ENCODE measurements around the gene SPEG. TPM values are rescaled to one million over a fixed set of nuclear protein-coding genes. Genes with fewer than 3 reads are reported as not detected.

The SPEG gene
- total RNA-seq, 3 donors from 2014 or later: 0.32 to 36.6 (median 21.0) TPM

DNA sequence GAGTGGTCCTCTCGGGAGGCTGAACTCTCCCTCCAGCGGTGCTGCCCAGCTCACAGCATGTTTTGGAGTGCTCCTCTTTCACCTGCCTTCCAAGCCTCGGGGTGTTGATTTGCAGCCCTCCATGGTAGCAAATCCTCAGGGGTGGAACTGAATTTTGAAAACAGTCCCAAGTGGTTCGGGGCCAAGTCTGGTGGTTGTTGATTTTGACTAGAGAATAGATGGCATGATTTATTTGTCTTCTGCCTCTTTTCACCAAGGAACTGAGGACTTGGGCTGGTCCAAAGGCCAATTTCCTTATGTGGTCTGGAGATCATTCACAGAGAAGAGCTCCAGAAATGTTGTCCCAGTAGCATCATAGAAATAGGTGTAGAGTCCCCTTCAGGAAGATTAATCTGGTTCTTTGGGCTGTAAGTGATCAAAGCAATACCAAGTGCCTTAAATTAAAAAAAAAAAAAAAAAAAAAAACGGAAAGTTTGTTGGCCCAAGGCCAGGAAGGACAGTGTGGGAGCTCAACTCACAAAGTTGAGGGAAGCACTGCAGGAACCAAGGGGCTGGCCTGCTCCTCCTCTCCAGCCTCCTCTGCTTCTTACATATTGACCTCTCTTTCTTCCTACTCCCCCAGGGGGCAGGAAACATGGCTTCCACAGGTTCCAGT, 18.9 kb upstream of the SPEG start:
- no peak for TF ChIP-seq POLR2AphosphoS5 (IDR thresholded peaks at IDR 0.05)
- Histone ChIP-seq H3K27me3 (peaks cover 0 to 14% of the 10 kb centered on the region in 2 donors), H3K9me3 (no peaks in the 10 kb centered on the region), H3K27ac (no peak overlapping the region), H3K36me3 (no peaks in the 10 kb centered on the region), H3K4me3 (no peak overlapping the region), H3K4me1 (no peaks in the 10 kb centered on the region)
- intact Hi-C loops (cut with DNase I; ENCODE audit: low total_unique reads): no loop called here
- DNase-seq (ENCODE audit: low spot score in 2 of 2): no peak

DNA sequence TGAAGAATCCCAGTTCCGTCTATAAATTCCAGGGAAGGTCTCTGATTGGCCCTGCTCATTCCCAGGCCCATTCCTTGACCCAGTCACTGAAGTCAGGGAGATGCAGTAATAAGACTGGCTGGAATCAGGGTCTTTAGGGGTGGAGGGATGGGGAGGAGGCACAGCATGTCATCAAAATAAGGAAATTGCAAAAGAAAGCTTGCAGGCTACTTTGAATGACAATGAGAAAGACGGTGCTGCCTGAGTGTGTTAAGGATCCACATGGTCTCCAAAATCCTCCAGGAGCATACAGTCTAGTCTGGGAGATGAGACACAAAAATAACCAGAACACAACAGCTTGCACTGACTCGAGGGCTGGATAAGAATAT, 18.4 kb upstream of the SPEG start:
- Histone ChIP-seq H3K27me3 (peaks cover 0 to 14% of the 10 kb centered on the region in 2 donors), H3K4me3 (no peak overlapping the region), H3K9me3 (no peaks in the 10 kb centered on the region), H3K27ac (no peak overlapping the region), H3K4me1 (no peaks in the 10 kb centered on the region), H3K36me3 (no peaks in the 10 kb centered on the region)
- TF ChIP-seq POLR2AphosphoS5 (IDR thresholded peaks at IDR 0.05) (no peak), POLR2A (IDR thresholded peaks at IDR 0.05) (no peak)
- TF ChIP-seq, protein P1, sequence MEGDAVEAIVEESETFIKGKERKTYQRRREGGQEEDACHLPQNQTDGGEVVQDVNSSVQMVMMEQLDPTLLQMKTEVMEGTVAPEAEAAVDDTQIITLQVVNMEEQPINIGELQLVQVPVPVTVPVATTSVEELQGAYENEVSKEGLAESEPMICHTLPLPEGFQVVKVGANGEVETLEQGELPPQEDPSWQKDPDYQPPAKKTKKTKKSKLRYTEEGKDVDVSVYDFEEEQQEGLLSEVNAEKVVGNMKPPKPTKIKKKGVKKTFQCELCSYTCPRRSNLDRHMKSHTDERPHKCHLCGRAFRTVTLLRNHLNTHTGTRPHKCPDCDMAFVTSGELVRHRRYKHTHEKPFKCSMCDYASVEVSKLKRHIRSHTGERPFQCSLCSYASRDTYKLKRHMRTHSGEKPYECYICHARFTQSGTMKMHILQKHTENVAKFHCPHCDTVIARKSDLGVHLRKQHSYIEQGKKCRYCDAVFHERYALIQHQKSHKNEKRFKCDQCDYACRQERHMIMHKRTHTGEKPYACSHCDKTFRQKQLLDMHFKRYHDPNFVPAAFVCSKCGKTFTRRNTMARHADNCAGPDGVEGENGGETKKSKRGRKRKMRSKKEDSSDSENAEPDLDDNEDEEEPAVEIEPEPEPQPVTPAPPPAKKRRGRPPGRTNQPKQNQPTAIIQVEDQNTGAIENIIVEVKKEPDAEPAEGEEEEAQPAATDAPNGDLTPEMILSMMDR (IDR thresholded peaks at IDR 0.05): no peak
- no peak for DNase-seq (ENCODE audit: low spot score in 2 of 2)
- intact Hi-C loops (cut with DNase I; ENCODE audit: low total_unique reads): no loop called here

DNA sequence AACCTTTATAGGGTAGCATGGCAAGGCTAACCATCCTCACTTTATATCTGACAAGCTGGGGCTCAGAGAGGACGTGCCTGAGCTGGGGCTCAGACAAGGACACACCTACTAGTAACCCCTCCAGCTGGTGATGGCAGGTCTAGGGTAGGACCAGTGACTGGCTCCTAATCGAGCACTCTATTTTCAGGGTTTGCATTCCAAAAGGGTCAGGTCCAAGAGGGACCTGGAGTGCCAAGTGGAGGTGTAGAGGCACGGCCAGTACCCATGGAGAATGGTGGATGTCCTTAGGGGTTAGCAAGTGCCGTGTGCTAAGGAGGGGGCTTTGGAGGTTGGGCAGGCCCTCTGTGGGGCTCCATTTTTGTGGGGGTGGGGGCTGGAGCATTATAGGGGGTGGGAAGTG, 17.7 kb upstream of the SPEG start:
- Histone ChIP-seq H3K27ac (no peak overlapping the region), H3K4me1 (no peaks in the 10 kb centered on the region), H3K9me3 (no peaks in the 10 kb centered on the region), H3K36me3 (no peaks in the 10 kb centered on the region), H3K27me3 (peaks cover 0 to 14% of the 10 kb centered on the region in 2 donors), H3K4me3 (no peak overlapping the region)
- no peak for DNase-seq (ENCODE audit: low spot score in 2 of 2)
- intact Hi-C loops (cut with DNase I; ENCODE audit: low total_unique reads): no loop called here
- TF ChIP-seq POLR2AphosphoS5 (IDR thresholded peaks at IDR 0.05) (no peak), POLR2A (IDR thresholded peaks at IDR 0.05) (no peak)
- TF ChIP-seq, protein P1 (IDR thresholded peaks at IDR 0.05): no peak

DNA sequence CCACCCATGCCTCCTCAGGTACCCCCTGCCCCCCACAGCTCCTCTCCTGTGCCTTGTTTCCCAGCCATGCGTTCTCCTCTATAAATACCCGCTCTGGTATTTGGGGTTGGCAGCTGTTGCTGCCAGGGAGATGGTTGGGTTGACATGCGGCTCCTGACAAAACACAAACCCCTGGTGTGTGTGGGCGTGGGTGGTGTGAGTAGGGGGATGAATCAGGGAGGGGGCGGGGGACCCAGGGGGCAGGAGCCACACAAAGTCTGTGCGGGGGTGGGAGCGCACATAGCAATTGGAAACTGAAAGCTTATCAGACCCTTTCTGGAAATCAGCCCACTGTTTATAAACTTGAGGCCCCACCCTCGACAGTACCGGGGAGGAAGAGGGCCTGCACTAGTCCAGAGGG, 17.3 kb upstream of the SPEG start:
- peaks cover 0 to 14% of the 10 kb centered on the region in 2 donors for H3K27me3 ChIP-seq
- no peaks in the 10 kb centered on the region for H3K36me3 ChIP-seq
- intact Hi-C loops (cut with DNase I; ENCODE audit: low total_unique reads): no loop called here
- DNase-seq (ENCODE audit: low spot score in 2 of 2): no peak
- H3K4me1 ChIP-seq: no peaks in the 10 kb centered on the region
- H3K27ac ChIP-seq: no peak overlapping the region
- no peaks in the 10 kb centered on the region for H3K9me3 ChIP-seq
- no peak overlapping the region for H3K4me3 ChIP-seq
- TF ChIP-seq POLR2A (IDR thresholded peaks at IDR 0.05) (no peak), POLR2AphosphoS5 (IDR thresholded peaks at IDR 0.05) (no peak)
- TF ChIP-seq, protein P1 (IDR thresholded peaks at IDR 0.05): no peak

DNA sequence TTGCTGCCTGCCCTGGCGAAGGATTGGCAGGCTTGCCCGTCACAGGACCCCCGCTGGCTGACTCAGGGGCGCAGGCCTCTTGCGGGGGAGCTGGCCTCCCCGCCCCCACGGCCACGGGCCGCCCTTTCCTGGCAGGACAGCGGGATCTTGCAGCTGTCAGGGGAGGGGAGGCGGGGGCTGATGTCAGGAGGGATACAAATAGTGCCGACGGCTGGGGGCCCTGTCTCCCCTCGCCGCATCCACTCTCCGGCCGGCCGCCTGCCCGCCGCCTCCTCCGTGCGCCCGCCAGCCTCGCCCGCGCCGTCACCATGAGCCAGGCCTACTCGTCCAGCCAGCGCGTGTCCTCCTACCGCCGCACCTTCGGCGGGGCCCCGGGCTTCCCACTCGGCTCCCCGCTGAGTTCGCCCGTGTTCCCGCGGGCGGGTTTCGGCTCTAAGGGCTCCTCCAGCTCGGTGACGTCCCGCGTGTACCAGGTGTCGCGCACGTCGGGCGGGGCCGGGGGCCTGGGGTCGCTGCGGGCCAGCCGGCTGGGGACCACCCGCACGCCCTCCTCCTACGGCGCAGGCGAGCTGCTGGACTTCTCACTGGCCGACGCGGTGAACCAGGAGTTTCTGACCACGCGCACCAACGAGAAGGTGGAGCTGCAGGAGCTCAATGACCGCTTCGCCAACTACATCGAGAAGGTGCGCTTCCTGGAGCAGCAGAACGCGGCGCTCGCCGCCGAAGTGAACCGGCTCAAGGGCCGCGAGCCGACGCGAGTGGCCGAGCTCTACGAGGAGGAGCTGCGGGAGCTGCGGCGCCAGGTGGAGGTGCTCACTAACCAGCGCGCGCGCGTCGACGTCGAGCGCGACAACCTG, 16.3 kb upstream of the SPEG start, which contains the start of gene DES:
Gene DES, plus strand, starts transcription at position 223 of the 857 bp plus-strand sequence. Its CDS starts 86 bp downstream, at position 309.
- Histone ChIP-seq H3K27ac (no peak within 1 kb of the TSS), H3K36me3 (no peaks in the 10 kb centered on the region), H3K4me1 (no peaks in the 10 kb centered on the region), H3K27me3 (peaks cover 0 to 14% of the 10 kb centered on the region in 2 donors), H3K9me3 (no peaks in the 10 kb centered on the region), H3K4me3 (peak within 1 kb of the TSS; percentile 31 to 60 (median 32))
- TF ChIP-seq, protein P1 (IDR thresholded peaks at IDR 0.05): no peak
- no peak for TF ChIP-seq POLR2A (IDR thresholded peaks at IDR 0.05)
- no peak for TF ChIP-seq POLR2AphosphoS5 (IDR thresholded peaks at IDR 0.05)
- no peak for DNase-seq (ENCODE audit: low spot score in 2 of 2)
- intact Hi-C loops (cut with DNase I; ENCODE audit: low total_unique reads): no loop called here
